ENCODE measurements around the gene METTL8.

DNA sequence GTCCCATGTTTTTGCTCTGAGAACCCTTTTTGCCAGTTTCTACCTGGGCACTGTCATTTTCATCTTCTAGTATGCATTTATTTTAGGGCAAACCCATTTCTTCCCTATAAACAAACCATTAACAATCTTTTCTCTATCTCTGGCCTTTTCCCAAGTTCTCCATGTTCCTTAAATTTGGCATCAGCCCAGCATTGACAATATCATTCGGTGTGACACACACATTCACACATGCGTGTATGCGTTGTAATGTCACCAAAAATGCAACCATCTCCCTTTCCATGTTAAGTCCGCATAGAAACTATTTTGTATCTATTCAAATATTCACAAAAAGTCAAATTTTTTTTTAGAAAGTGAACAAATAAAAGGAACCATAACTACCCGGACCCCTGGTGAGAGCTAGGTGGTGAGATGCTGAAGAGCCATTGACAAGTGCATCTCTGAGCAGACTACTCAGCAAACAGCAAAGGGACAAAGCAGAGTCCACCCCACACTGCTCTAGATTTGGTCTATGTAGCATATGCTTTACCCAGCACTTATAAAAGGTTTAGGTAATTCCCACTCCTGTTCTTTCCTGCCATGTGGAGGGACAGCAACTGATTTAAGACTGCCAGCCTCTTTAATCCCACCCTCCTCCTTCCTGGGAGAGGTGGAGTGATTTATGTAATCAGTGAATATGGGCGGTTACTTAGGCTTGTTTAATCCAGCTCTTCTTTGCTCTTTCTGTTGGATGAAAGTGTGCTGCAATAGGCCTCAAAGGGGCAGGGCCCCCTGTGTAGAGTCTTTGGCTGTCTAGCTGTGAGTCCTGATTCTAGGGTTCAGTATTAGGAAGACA lies 124.1 kb downstream of the METTL8 start:
- TF ChIP-seq POLR2A (IDR thresholded peaks at IDR 0.05): no peak
- TF ChIP-seq, protein P1, sequence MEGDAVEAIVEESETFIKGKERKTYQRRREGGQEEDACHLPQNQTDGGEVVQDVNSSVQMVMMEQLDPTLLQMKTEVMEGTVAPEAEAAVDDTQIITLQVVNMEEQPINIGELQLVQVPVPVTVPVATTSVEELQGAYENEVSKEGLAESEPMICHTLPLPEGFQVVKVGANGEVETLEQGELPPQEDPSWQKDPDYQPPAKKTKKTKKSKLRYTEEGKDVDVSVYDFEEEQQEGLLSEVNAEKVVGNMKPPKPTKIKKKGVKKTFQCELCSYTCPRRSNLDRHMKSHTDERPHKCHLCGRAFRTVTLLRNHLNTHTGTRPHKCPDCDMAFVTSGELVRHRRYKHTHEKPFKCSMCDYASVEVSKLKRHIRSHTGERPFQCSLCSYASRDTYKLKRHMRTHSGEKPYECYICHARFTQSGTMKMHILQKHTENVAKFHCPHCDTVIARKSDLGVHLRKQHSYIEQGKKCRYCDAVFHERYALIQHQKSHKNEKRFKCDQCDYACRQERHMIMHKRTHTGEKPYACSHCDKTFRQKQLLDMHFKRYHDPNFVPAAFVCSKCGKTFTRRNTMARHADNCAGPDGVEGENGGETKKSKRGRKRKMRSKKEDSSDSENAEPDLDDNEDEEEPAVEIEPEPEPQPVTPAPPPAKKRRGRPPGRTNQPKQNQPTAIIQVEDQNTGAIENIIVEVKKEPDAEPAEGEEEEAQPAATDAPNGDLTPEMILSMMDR (IDR thresholded peaks at IDR 0.05): no peak

Data from prostate gland (tissue), 2 donors.